Pancreas (tissue), 10 donors: ENCODE measurements around the gene MBOAT2. TPM values are rescaled to one million over a fixed set of nuclear protein-coding genes. Genes with fewer than 3 reads are reported as not detected.

Experiments used
- ATAC-seq, 4 donors: fragments of 200-7000 bp; cut with Tn5 transposase; one replicate each; pipeline versions ENCODE4 v1.8.0 to v1.9.1; 2020; ENCODE audit warnings: mild to moderate bottlenecking in 4 of 4, moderate library complexity in 4 of 4
- DNase-seq, 6 donors: peaks; one replicate each; pipeline ENCODE4 v3.0.0-alpha.2; 2020
- FAIRE-seq: peaks from 2 replicates; lab custom pipeline; 2012; peaks lifted over from hg19 to GRCh38; lab: Jason Lieb, UNC
- H3K27ac ChIP-seq, 4 donors: fragments of 200-600 bp; sonication (generic); 1 replicate in 3 of 4; 2 replicates in 1 of 4; pipeline versions ENCODE4 v1.5.0 to v1.8.0; 2020
- H3K27me3 ChIP-seq, 4 donors: fragments of 200-600 bp; one replicate each; pipeline ENCODE4 v1.8.0; 2021
- H3K36me3 ChIP-seq, 3 donors: fragments of 200-600 bp; sonication (generic) in 1 of 3; one replicate each; pipeline versions ENCODE4 v1.5.0 to v1.8.0; 2020 to 2021
- H3K4me1 ChIP-seq, 3 donors: fragments of 200-600 bp; one replicate each; pipeline ENCODE4 v1.8.0; 2021
- H3K4me3 ChIP-seq, 4 donors: fragments of 200-600 bp; sonication (generic) in 2 of 4; one replicate each; pipeline versions ENCODE4 v1.5.0 to v1.8.0; 2020 to 2021
- H3K9me3 ChIP-seq, 4 donors: fragments of 200-600 bp; one replicate each; pipeline ENCODE4 v1.8.0; 2021
- CTCF ChIP-seq, 4 donors: fragments of 200-600 bp; sonication (generic) in 3 of 4; IDR thresholded peaks; one replicate each; pipeline versions ENCODE4 v1.5.0 to v1.8.0; 2021; ENCODE audit warnings: antibody characterized with exemption in 4 of 4
- WGBS, 2 donors: extraction: QIAGEN DNeasy Blood & Tissue Kit; methylation state at CpG; one replicate each; pipeline ENCODE4 v1.1.7; 2013; 5-methylcytosine and 5-hydroxymethylcytosine counted together
- intact Hi-C, 3 donors: fragments of 100-400 bp; cut with DNase I; formaldehyde crosslinking; loops; one replicate each; pipeline versions ENCODE4 v1.11.1 to v1.14.2; 2022
- polyA plus RNA-seq, 2 donors: library from polyadenylated mRNA; stranded (reverse); fragments of 200-250 nt; gene quantifications; one replicate each; pipeline ENCODE4 v1.2.3, GENCODE V29; 2013
- total RNA-seq, 6 donors: library from RNA; stranded (reverse); fragmentation: NEBNext Ultra II Directional in 4 of 6; extraction: Animal tissue kit (Norgen Biotek cat#: 25700) in 4 of 6; gene quantifications; one replicate each; pipeline versions ENCODE4 v1.2.1 to v1.2.4, GENCODE V29; 2021 to 2023
- donor health status: healthy with polysubstance abuse.
- donor health status: DM: no; HTN: no; CAD: no; lungs with moderate emphysema.
- donor health status: DM: no; HTN: no; CAD: no.
- donor health status: control.
- donor health status: control.
- donor health status: Bipolar disorder and iron deficiency.
- donor health status: DM: yes; HTN: yes; CAD: no.
- donor health status: DM: no; HTN: no; CAD: no.
- donor health status: DM: no; HTN: no; CAD: no.
- donor health status: DM: yes; HTN: yes; CAD: no.

The MBOAT2 gene
- total and polyA plus RNA-seq, 8 donors, result 1.2 to 5.7 (median 2.5) TPM

DNA sequence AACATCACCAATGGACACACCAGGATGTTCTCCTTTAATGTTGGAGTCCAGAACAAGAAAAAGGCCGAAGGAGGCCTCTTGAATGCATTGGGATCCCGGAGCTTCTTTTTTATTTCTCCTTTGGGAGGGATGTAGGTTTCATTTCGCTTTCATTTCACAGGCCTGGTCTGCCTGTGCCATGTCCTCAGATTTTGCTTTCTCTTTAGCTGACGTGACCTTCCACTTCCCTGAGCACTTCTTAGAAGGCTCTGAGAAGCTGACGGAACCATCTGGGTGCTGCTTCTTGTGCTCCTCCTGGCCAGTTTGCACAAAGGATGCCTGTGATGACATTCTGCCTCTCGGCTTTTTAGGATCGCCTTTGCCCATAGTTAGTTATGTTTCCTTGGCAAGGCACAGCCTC lies 15.1 kb upstream of the MBOAT2 start:
- H3K27me3 ChIP-seq, result no peaks in the 10 kb centered on the region
- no peak for DNase-seq
- no peak for FAIRE-seq
- ATAC-seq, result no peak
- no peak overlapping the region for H3K4me3 ChIP-seq
- TF ChIP-seq CTCF (IDR thresholded peaks at IDR 0.05), result no peak
- intact Hi-C loops, result no loop called here
- H3K36me3 ChIP-seq, result no peaks in the 10 kb centered on the region
- H3K4me1 ChIP-seq, result no peaks in the 10 kb centered on the region
- H3K27ac ChIP-seq, result no peak overlapping the region
- 84 to 86% methylated on average over 7 of the region's 7 CpGs for WGBS, 2 donors
- H3K9me3 ChIP-seq, result no peaks in the 10 kb centered on the region

DNA sequence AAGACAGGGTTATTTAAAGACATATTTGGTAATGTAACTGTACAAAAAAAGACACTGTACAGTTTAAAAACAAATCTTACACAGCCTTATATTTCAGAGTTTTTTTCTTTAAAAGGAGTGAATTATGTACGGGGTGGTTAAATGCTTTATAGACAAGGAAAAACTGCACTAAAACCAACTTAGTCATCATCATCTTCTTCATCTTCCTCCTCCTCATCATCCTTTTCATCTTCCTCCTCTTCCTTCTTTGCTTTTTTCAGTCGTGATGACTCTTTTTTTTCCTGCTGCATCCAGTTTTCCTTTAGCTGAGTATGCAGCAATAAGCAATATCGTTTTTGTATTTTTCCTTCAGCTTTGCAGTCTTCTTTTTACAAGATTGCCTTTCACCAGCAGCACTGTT lies 14.6 kb upstream of the MBOAT2 start:
- no peak overlapping the region for H3K27ac ChIP-seq
- no peaks in the 10 kb centered on the region for H3K4me1 ChIP-seq
- no peaks in the 10 kb centered on the region for H3K9me3 ChIP-seq
- no peaks in the 10 kb centered on the region for H3K36me3 ChIP-seq
- no peaks in the 10 kb centered on the region for H3K27me3 ChIP-seq
- TF ChIP-seq CTCF (IDR thresholded peaks at IDR 0.05), result no peak
- no peak overlapping the region for H3K4me3 ChIP-seq
- WGBS, 2 donors, result 60 to 67% methylated on average over 3 of the region's 3 CpGs
- no peak for FAIRE-seq
- DNase-seq, result no peak
- no peak for ATAC-seq
- intact Hi-C loops, result no loop called here

DNA sequence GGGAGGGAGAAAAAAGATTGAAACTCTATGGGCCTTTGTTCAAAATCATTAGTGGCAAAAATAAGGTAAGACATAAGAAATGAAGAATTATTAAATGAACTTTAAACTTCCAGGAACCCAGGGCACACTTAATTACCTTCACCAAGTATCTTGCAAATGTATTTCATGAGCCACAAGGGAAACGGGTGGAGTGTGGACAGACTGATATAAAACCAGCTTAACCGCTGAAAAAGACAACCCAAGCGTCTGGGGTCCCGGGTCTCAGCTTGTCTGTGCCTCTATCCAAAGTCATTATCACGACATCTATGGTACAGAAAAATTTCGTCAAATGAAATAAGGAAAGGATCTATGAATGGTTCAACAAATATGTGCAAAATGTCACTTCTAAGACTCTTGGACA lies 13.9 kb upstream of the MBOAT2 start:
- Histone ChIP-seq H3K36me3 (no peaks in the 10 kb centered on the region), H3K27me3 (no peaks in the 10 kb centered on the region), H3K27ac (no peak overlapping the region), H3K4me3 (no peak overlapping the region), H3K9me3 (no peaks in the 10 kb centered on the region), H3K4me1 (no peaks in the 10 kb centered on the region)
- ATAC-seq (no peak), FAIRE-seq (no peak), DNase-seq (no peak)
- TF ChIP-seq CTCF (IDR thresholded peaks at IDR 0.05), result no peak
- 82 to 89% methylated on average over 6 of the region's 6 CpGs for WGBS, 2 donors
- intact Hi-C loops, result no loop called here

- ATAC-seq, result no peak
- intact Hi-C loops, result no loop called here
- no peaks in the 10 kb centered on the region for H3K27me3 ChIP-seq
- H3K36me3 ChIP-seq, result no peaks in the 10 kb centered on the region
- no peaks in the 10 kb centered on the region for H3K4me1 ChIP-seq
- H3K4me3 ChIP-seq, result no peak overlapping the region
- no peaks in the 10 kb centered on the region for H3K9me3 ChIP-seq
- no peak overlapping the region for H3K27ac ChIP-seq
- no peak for FAIRE-seq
- no peak for TF ChIP-seq CTCF (IDR thresholded peaks at IDR 0.05)
- DNase-seq, result no peak
- 80 to 93% methylated on average over 3 of the region's 3 CpGs for WGBS, 2 donors
Measured at GRCh38 chr2:9015998-9016397, 12.5 kb upstream of the MBOAT2 start.

DNA sequence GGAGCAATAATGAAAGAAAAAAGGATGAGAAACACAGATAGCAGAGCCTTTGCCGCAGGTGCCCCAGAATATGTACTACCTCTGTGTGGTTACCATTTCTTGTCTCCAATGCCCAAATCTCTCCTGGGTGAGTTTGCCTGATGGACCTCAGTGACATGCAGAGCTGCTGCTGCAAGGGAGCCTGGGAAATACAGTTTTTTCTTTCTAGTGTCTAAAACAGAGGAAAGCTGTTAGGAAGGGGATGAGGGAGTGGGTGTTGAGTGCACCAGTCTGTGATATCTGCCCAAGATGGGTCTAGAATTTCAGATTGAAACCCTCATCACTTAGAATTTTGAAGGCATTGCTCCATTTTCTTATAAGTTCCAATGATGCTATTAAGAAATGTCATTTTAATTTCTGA lies 9.9 kb upstream of the MBOAT2 start:
- H3K27me3 ChIP-seq, result no peaks in the 10 kb centered on the region
- no peak for FAIRE-seq
- intact Hi-C loops, result no loop called here
- no peak for TF ChIP-seq CTCF (IDR thresholded peaks at IDR 0.05)
- H3K27ac ChIP-seq, result no peak overlapping the region
- WGBS, 2 donors, result 91 to 95% methylated on average over 1 of the region's 1 CpG
- H3K4me1 ChIP-seq, result no peaks in the 10 kb centered on the region
- ATAC-seq, result no peak
- DNase-seq, result no peak
- no peaks in the 10 kb centered on the region for H3K9me3 ChIP-seq
- no peaks in the 10 kb centered on the region for H3K36me3 ChIP-seq
- H3K4me3 ChIP-seq, result no peak overlapping the region
